Panc1 (cell line): ENCODE results near the gene TAX1BP1. TPM values are rescaled to one million over a fixed set of nuclear protein-coding genes. Genes with fewer than 3 reads are reported as not detected.
"Not testable (repeated sequence)": the region's sequence is repeated elsewhere in the genome, so short reads cannot be mapped to it uniquely, and the experiment has no call there.

Source experiments
- ATAC-seq: fragments of 200-7000 bp; cut with Tn5 transposase; 2 replicates; pipeline ENCODE4 v1.9.1; 2020; ENCODE audit warnings: mild to moderate bottlenecking, moderate library complexity
- BruUV-seq: library from RNA; stranded (reverse); fragments of 400-500 nt; replicated peaks from 2 replicates; lab custom pipeline; 2021; lab: Mats Ljungman, UMichigan
- CTCF ChIA-PET: fragments of 300-600 bp; sonication (Branson Sonifier 250); formaldehyde crosslinking; loops from one replicate; lab custom pipeline; 2022; ENCODE audit warnings: antibody characterized with exemption; lab: Charles Lee
- POLR2A ChIA-PET: fragments of 300-600 bp; sonication (Branson Sonifier 250); formaldehyde crosslinking; loops from one replicate; lab custom pipeline; 2022; ENCODE audit warnings: antibody characterized with exemption; lab: Charles Lee
- DNase-seq: peaks from one replicate; pipeline ENCODE4 v3.0.0-alpha.2; 2010; ENCODE audit warnings: low read depth, low spot score
- H3K27ac ChIP-seq: 2 replicates; pipeline ENCODE4 v1.5.1; 2011; ENCODE audit warnings: mild to moderate bottlenecking, low read length, inconsistent platforms
- H3K27me3 ChIP-seq: fragments of 200-500 bp; sonication (Bioruptor generic); 2 replicates; pipeline ENCODE4 v1.6.0; 2014; ENCODE audit warnings: low read length, inconsistent platforms; ENCODE audit not compliant: control insufficient read depth, insufficient read depth
- H3K36me3 ChIP-seq: fragments of 200-500 bp; sonication (Bioruptor generic); 2 replicates; pipeline ENCODE4 v1.5.1; 2014; ENCODE audit warnings: inconsistent platforms, mild to moderate bottlenecking, low read length, moderate library complexity; ENCODE audit not compliant: control insufficient read depth, insufficient read depth
- H3K4me1 ChIP-seq: 2 replicates; pipeline ENCODE4 v1.5.1; 2011; ENCODE audit warnings: inconsistent platforms, mild to moderate bottlenecking, low read length, moderate library complexity; ENCODE audit not compliant: control insufficient read depth, insufficient read depth
- H3K4me3 ChIP-seq, 2 experiments: 2 replicates each; pipeline ENCODE4 v1.5.1; 2011 to 2012; ENCODE audit warnings: low read depth in 2 of 2, low read length in 2 of 2, mild to moderate bottlenecking in 2 of 2, inconsistent platforms in 1 of 2, moderate library complexity in 1 of 2
- H3K9me3 ChIP-seq: fragments of 200-500 bp; sonication (Bioruptor generic); 2 replicates; pipeline ENCODE4 v1.5.1; 2014; ENCODE audit warnings: low read depth, mild to moderate bottlenecking, inconsistent platforms, low read length, moderate library complexity; ENCODE audit not compliant: control insufficient read depth, insufficient read depth
- CTCF ChIP-seq: fragments of 450-650 bp; IDR thresholded peaks from 2 replicates; pipeline ENCODE4 v1.5.1; 2017; ENCODE audit warnings: mild to moderate bottlenecking
- POLR2AphosphoS5 ChIP-seq: IDR thresholded peaks from 2 replicates; pipeline ENCODE4 v1.6.1; 2012; ENCODE audit warnings: mild to moderate bottlenecking, low read depth, low read length, moderate library complexity
- REST ChIP-seq, 2 experiments: IDR thresholded peaks; 2 replicates each; pipeline ENCODE4 v1.6.1; 2011 to 2012; ENCODE audit warnings: low read depth in 2 of 2, control low read depth in 1 of 2, low read length in 1 of 2, mild to moderate bottlenecking in 1 of 2, moderate library complexity in 1 of 2; ENCODE audit not compliant: insufficient read depth in 1 of 2
- SIN3A ChIP-seq: IDR thresholded peaks from 2 replicates; pipeline ENCODE4 v1.6.1; 2012; ENCODE audit warnings: low read depth, mild to moderate bottlenecking, low read length, moderate library complexity, borderline replicate concordance; ENCODE audit not compliant: insufficient read depth
- TCF7L2 ChIP-seq: IDR thresholded peaks from 2 replicates; pipeline ENCODE4 v1.6.1; 2011; ENCODE audit warnings: mild to moderate bottlenecking, low read depth, low read length, inconsistent platforms
- in situ Hi-C: cut with HindIII; loops from 2 replicates; pipeline ENCODE4 v1.10.0; 2016; ENCODE audit warnings: low sequenced_read_pairs, low pct_unique_long_range_greater_than_20kb
- intact Hi-C: fragments of 100-400 bp; cut with micrococcal nuclease; formaldehyde crosslinking; loops from one replicate; pipeline ENCODE4 v1.10.0; 2022; ENCODE audit not compliant: unreplicated experiment
- total RNA-seq: library from RNA; stranded (reverse); gene quantifications from one replicate; pipeline ENCODE4 v1.2.1, GENCODE V29; 2021; ENCODE audit not compliant: unreplicated experiment

TAX1BP1 gene
- total RNA-seq, 1 experiment from 2014 or later, result 125 TPM

- Histone ChIP-seq H3K4me1 (peaks cover 30% of the 10 kb centered on the region), H3K4me3 (peak overlapping the region; percentile 97 to 99), H3K27ac (peak overlapping the region; percentile 96), H3K36me3 (no peaks in the 10 kb centered on the region), H3K27me3 (no peaks in the 10 kb centered on the region), H3K9me3 (no peaks in the 10 kb centered on the region)
- ChIA-PET POLR2A (interaction anchor here (0.6 to 0.7 kb wide), 2 partner anchors 42 to 641 kb away, joined by 3 to 4 read pairs; no protein-coding TSS in a partner anchor), CTCF (interaction anchor here (0.6 to 1.2 kb wide), 2 partner anchors 166 to 354 kb away, joined by 4 to 6 read pairs; no protein-coding TSS in a partner anchor)
- TSS peak; percentile 86 for BruUV-seq
- ATAC-seq (peak; percentile 74), DNase-seq (peak; percentile 75)
- in situ Hi-C loops (no loop called here), intact Hi-C loops (loop anchor here (5.0 kb wide), 1 partner anchor 77 kb away; the partner anchor contains the start of gene HIBADH)
- no peak for TF ChIP-seq CTCF
- TF ChIP-seq SIN3A, result no peak
- TF ChIP-seq REST (IDR thresholded peaks at IDR 0.05; ENCODE audit: insufficient read depth in 1 of 2, low read depth in 2 of 2, low read length in 1 of 2), result no peak
- no peak for TF ChIP-seq POLR2AphosphoS5
- TF ChIP-seq TCF7L2, result no peak
These were observed 557 bp upstream of the TAX1BP1 start for GRCh38 chr7:27739301-27739908.

- ATAC-seq (peak; percentile 81), DNase-seq (peak; percentile 28)
- no peak for TF ChIP-seq CTCF
- TF ChIP-seq SIN3A, result peak; percentile 15; the same call in 1 of the 2 replicates
- intact Hi-C loops (loop anchor here (10.0 kb wide), 1 partner anchor 354 kb away; no protein-coding TSS in a partner anchor), in situ Hi-C loops (no loop called here)
- H3K9me3 ChIP-seq, result no peaks in the 10 kb centered on the region
- H3K27ac ChIP-seq, result peak overlapping the region; percentile 96
- H3K4me3 ChIP-seq, result peak overlapping the region; percentile 97 to 99
- peaks cover 30% of the 10 kb centered on the region for H3K4me1 ChIP-seq
- no peaks in the 10 kb centered on the region for H3K27me3 ChIP-seq
- BruUV-seq, result TSS peak; percentile 69
- POLR2A ChIA-PET, result interaction anchor here (0.5 to 1.0 kb wide), 8 partner anchors 9 to 689 kb away, joined by 3 to 13 read pairs (median 3); no protein-coding TSS in a partner anchor
- CTCF ChIA-PET, result interaction anchor here (0.6 to 1.2 kb wide), 2 partner anchors 353 to 357 kb away, joined by 3 to 6 read pairs; no protein-coding TSS in a partner anchor
- H3K36me3 ChIP-seq, result no peaks in the 10 kb centered on the region
These were observed 606 bp downstream of the TAX1BP1 start for GRCh38 chr7:27740449-27741086.

GRCh38 chr7:27742091-27742710 lies 2.2 kb downstream of the TAX1BP1 start:
- Histone ChIP-seq H3K4me1 (peaks cover 39% of the 10 kb centered on the region), H3K4me3 (peak overlapping the region in 1 of 2 experiments; percentile 2; a peak in 1 of 4 replicates), H3K27ac (peak overlapping the region; percentile 75)
- in situ Hi-C loops, H3K27me3 ChIP-seq, H3K9me3 ChIP-seq, H3K36me3 ChIP-seq, BruUV-seq, POLR2A ChIA-PET, DNase-seq, ATAC-seq, CTCF ChIA-PET: not testable (repeated sequence)
- intact Hi-C loops, result loop anchor here (2.0 to 10.0 kb wide), 2 partner anchors 179 to 353 kb away; no protein-coding TSS in a partner anchor
